Heart left ventricle (tissue), 16 donors: ENCODE data around the gene SV2B. TPM values are rescaled to one million over a fixed set of nuclear protein-coding genes. Genes with fewer than 3 reads are reported as not detected.

Experiments used
- ATAC-seq, 4 donors: fragments of 200-7000 bp; cut with Tn5 transposase; one replicate each; pipeline ENCODE4 v1.9.1; 2020 to 2022; ENCODE audit warnings: moderate library complexity in 4 of 4, mild to moderate bottlenecking in 3 of 4, moderate number of reproducible peaks in 1 of 4
- DNase-seq, 5 donors: peaks; one replicate each; pipeline ENCODE4 v3.0.0-alpha.2; 2020
- H3K27ac ChIP-seq, 12 donors: fragments of 200-600 bp; sonication (generic) in 4 of 12; one replicate each; pipeline versions ENCODE4 v1.5.0 to v1.8.0; 2016 to 2022; ENCODE audit warnings: mild to moderate bottlenecking in 2 of 12
- H3K27me3 ChIP-seq, 9 donors: fragments of 200-600 bp; sonication (generic) in 2 of 9; one replicate each; pipeline versions ENCODE4 v1.5.1 to v1.8.0; 2016 to 2022; ENCODE audit warnings: mild to moderate bottlenecking in 3 of 9
- H3K36me3 ChIP-seq, 9 donors: fragments of 200-600 bp; sonication (generic) in 2 of 9; one replicate each; pipeline versions ENCODE4 v1.5.0 to v1.8.0; 2018 to 2022; ENCODE audit warnings: mild to moderate bottlenecking in 2 of 9
- H3K4me1 ChIP-seq, 12 donors: fragments of 200-600 bp; sonication (generic) in 4 of 12; one replicate each; pipeline versions ENCODE4 v1.5.0 to v1.8.0; 2016 to 2022; ENCODE audit warnings: mild to moderate bottlenecking in 3 of 12
- H3K4me3 ChIP-seq, 12 donors: fragments of 200-600 bp; sonication (generic) in 4 of 12; one replicate each; pipeline versions ENCODE4 v1.5.0 to v1.8.0; 2017 to 2022; ENCODE audit warnings: mild to moderate bottlenecking in 9 of 12, moderate library complexity in 4 of 12
- H3K9me3 ChIP-seq, 12 donors: fragments of 200-600 bp; sonication (generic) in 4 of 12; one replicate each; pipeline versions ENCODE4 v1.5.0 to v1.8.0; 2016 to 2022; ENCODE audit warnings: mild to moderate bottlenecking in 1 of 12
- CTCF ChIP-seq, 12 donors: fragments of 200-600 bp; sonication (generic) in 4 of 12; IDR thresholded peaks; one replicate each; pipeline versions ENCODE4 v1.5.0 to v1.8.0; 2018 to 2022; ENCODE audit warnings: antibody characterized with exemption in 12 of 12, mild to moderate bottlenecking in 5 of 12
- POLR2A ChIP-seq, 2 donors: fragments of 450-650 bp; IDR thresholded peaks; one replicate each; pipeline ENCODE4 v1.6.1; 2017; ENCODE audit warnings: antibody characterized with exemption in 2 of 2, mild to moderate bottlenecking in 2 of 2, moderate library complexity in 2 of 2
- WGBS, 4 donors: extraction: QIAGEN DNeasy Blood & Tissue Kit in 2 of 4; methylation state at CpG; one replicate each; pipeline versions ENCODE4 v1.1.5 to v1.1.7; 2013 to 2018; 5-methylcytosine and 5-hydroxymethylcytosine counted together
- intact Hi-C, 10 donors: fragments of 100-400 bp; cut with DNase I; formaldehyde crosslinking; loops; one replicate each; pipeline versions ENCODE4 v1.11.1 to v1.14.2; 2022
- polyA plus RNA-seq, 2 donors: library from polyadenylated mRNA; stranded (reverse); fragments of 200-250 nt; gene quantifications; one replicate each; pipeline ENCODE4 v1.2.3, GENCODE V29; 2013
- total RNA-seq, 9 donors: library from RNA; depleted of rRNA in 2 of 9; stranded (reverse); fragments of >200 nt in 2 of 9; fragmentation: NEBNext Ultra II Directional in 3 of 9; extraction: Animal tissue kit (Norgen Biotek cat#: 25700) in 3 of 9; gene quantifications; one replicate each; pipeline versions ENCODE4 v1.1.0 to v1.2.4, GENCODE V29; 2016 to 2023
- donor health status: ischemic (EF 13 %, LVEDD 7.1; RV severe dilation, severe dysfunction).
- donor health status: healthy with polysubstance abuse.
- donor health status: DM: no; HTN: yes; CAD: no.
- donor health status: DM: no; HTN: no; CAD: no.
- donor health status: ischemic (EF 25% LVEDD 6.9; RV normal size, moderate dysfunction).
- donor health status: ischemic (EF 25% LVEDD 5.7; RV mildly dilated, moderate dysfunction).
- donor health status: healthy.
- donor health status: DM: yes; HTN: yes; CAD: no.
- donor health status: ischemic (EF 35%, LVEDD 5.7; RV mildly dilated, moderate dysfunction).
- donor health status: nonischemic (EF 11% LVEDD 7.7; RV severe dilation, severe dysfunction).
- donor health status: DM: yes; HTN: yes; CAD: no.
- donor health status: PGD.
- donor health status: ischemic (EF 29% LVEDD 5.4; RV normal size, mild dysfunction).
- donor health status: nonischemic (EF 23%, LVEDD 6.1; RV moderate dilation, normal function).

Gene SV2B
- total and polyA plus RNA-seq, 11 donors: 0.42 to 23.5 (median 1.9) TPM

GRCh38 chr15:91055548-91056331 lies 44.3 kb upstream of the SV2B start:
- Histone ChIP-seq H3K9me3 (no peaks in the 10 kb centered on the region), H3K36me3 (no peaks in the 10 kb centered on the region), H3K27me3 (peaks cover 0 to 27% (median 3%) of the 10 kb centered on the region in 9 donors), H3K4me3 (no peak overlapping the region), H3K27ac (no peak overlapping the region), H3K4me1 (peaks cover 0 to 3% (median 0%) of the 10 kb centered on the region in 12 donors)
- 24 to 29% (median 28%) methylated on average over 11 of the region's 11 CpGs for WGBS, 4 donors
- peak in 4 of 5 donors; percentile 45 to 60 (median 56) for DNase-seq
- TF ChIP-seq POLR2A (IDR thresholded peaks at IDR 0.05) (no peak), CTCF (IDR thresholded peaks at IDR 0.05) (peak; percentile 63 to 85 (median 78))
- peak; percentile 42 to 84 (median 82) for ATAC-seq
- intact Hi-C loops: loop anchor here (1.0 to 10.0 kb wide), 8 partner anchors 89 to 216 kb away; no protein-coding TSS in a partner anchor

GRCh38 chr15:91061230-91061629 lies 38.8 kb upstream of the SV2B start:
- H3K9me3 ChIP-seq: peaks cover 0 to 3% (median 0%) of the 10 kb centered on the region in 12 donors
- no peaks in the 10 kb centered on the region for H3K36me3 ChIP-seq
- DNase-seq: no peak
- H3K4me3 ChIP-seq: no peak overlapping the region
- no peak for TF ChIP-seq POLR2A (IDR thresholded peaks at IDR 0.05)
- no peak for TF ChIP-seq CTCF (IDR thresholded peaks at IDR 0.05)
- no peak overlapping the region for H3K27ac ChIP-seq
- ATAC-seq: no peak
- no peaks in the 10 kb centered on the region for H3K4me1 ChIP-seq
- intact Hi-C loops: no loop called here
- 89 to 93% (median 91%) methylated on average over 2 of the region's 2 CpGs for WGBS, 4 donors
- peaks cover 0 to 19% (median 3%) of the 10 kb centered on the region in 9 donors for H3K27me3 ChIP-seq

GRCh38 chr15:91061997-91062396 lies 38.1 kb upstream of the SV2B start:
- Histone ChIP-seq H3K36me3 (no peaks in the 10 kb centered on the region), H3K4me1 (no peaks in the 10 kb centered on the region), H3K4me3 (no peak overlapping the region), H3K27me3 (peaks cover 0 to 15% (median 0%) of the 10 kb centered on the region in 9 donors), H3K9me3 (peaks cover 0 to 3% (median 0%) of the 10 kb centered on the region in 12 donors), H3K27ac (no peak overlapping the region)
- 83 to 86% (median 85%) methylated on average over 5 of the region's 5 CpGs for WGBS, 4 donors
- TF ChIP-seq CTCF (IDR thresholded peaks at IDR 0.05): no peak
- TF ChIP-seq POLR2A (IDR thresholded peaks at IDR 0.05): no peak
- DNase-seq (no peak), ATAC-seq (no peak)
- intact Hi-C loops: no loop called here

GRCh38 chr15:91065505-91065904 lies 34.6 kb upstream of the SV2B start:
- intact Hi-C loops: loop anchor here in 1 of 10 donors (5.0 kb wide), 1 partner anchor 72 kb away; no protein-coding TSS in a partner anchor
- H3K27ac ChIP-seq: peak overlapping the region in 1 of 12 donors; percentile 51
- no peaks in the 10 kb centered on the region for H3K4me1 ChIP-seq
- WGBS, 4 donors: 54 to 71% (median 63%) methylated on average over 2 of the region's 2 CpGs
- no peak for TF ChIP-seq CTCF (IDR thresholded peaks at IDR 0.05)
- TF ChIP-seq POLR2A (IDR thresholded peaks at IDR 0.05): no peak
- no peaks in the 10 kb centered on the region for H3K36me3 ChIP-seq
- peaks cover 0 to 3% (median 0%) of the 10 kb centered on the region in 12 donors for H3K9me3 ChIP-seq
- ATAC-seq: peak; percentile 67 to 98 (median 94)
- H3K4me3 ChIP-seq: no peak overlapping the region
- peak in 1 of 5 donors; percentile 54 for DNase-seq
- peaks cover 0 to 9% (median 0%) of the 10 kb centered on the region in 9 donors for H3K27me3 ChIP-seq
